SKM-1 (cell line): ENCODE results near the gene HSP90AA1.
"Not testable (repeated sequence)": the region's sequence is repeated elsewhere in the genome, so short reads cannot be mapped to it uniquely, and the experiment has no call there.

Source experiments
- DNase-seq: peaks from one replicate; lab custom pipeline; 2025; ENCODE audit not compliant: unreplicated experiment; lab: John Stamatoyannopoulos, UW

Gene HSP90AA1

DNA sequence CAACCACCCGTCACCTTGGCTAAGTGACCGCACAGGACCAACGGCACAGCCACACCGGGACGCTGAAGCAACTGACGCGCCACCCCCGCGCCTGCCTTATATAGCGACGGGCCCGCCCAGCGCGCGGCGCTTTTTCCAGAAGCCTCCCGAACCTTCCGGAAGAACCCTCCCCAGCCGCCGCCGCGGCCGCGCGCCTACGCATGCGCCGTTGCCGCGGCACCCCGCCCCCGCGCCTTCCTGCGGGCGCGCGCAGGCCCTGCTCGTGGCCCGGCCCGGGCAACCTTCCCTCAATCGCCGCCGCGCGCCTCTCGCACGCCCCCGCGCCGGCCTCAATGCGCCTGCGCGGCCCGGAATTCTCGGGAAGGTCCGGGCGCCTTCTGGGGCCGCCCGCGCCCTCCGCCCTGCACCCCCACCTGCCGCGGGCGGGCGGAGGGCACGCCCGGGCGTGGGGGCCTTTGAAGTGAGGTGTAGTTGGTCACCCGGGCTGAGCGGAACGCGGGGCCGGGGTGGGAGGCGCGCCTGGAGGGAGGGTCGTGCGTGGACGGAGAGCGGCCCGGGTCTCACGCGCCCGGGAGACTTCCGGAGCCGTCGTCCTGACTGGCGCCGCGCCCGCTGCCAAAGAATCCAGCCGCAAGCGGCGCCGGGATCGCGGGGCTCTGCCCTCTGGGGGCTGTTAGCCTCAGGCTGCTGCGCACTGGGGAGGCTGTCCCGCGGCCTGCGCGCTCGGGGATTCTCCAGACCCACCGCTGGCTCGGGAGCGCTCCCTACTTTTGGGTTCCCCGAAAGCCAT, at the start of gene HSP90AA1:
HSP90AA1 (minus strand) TSS at position 73 of the 790 bp plus-strand sequence. CDS start 666 bp downstream, outside the sequence.
- peak; percentile 63 for DNase-seq

DNA sequence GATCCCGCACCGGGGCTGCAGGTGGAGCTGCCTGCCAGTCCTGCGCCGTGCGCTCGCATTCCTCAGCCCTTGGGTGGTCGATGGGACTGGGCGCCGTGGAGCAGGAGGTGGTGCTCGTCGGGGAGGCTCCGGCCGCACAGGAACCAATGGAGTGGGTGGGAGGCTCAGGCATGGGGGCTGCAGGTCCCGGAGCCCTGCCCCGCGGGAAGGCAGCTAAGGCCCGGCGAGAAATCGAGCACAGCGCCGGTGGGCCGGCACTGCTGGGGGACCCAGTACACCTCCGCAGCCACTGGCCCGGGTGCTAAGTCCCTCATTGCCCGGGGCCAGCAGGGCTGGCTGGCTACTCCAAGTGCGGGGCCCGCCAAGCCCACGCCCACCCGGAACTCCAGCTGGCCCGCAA, 48.6 kb upstream of the HSP90AA1 start:
- not testable (repeated sequence) for DNase-seq

DNA sequence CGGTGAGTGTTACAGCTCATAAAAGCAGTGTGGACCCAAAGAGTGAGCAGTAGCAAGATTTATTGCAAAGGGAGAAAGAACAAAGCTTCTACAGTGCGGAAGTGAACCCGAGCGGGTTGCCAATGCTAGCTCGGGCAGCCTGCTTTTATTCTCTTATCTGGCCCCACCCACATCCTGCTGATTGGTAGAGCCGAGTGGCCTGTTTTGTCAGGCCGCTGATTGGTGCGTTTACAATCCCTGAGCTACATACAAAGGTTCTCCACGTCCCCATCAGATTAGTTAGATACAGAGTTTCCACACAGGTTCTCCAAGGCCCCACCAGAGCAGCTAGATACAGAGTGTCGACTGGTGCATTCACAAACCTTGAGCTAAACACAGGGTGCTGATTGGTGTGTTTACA, 47.9 kb upstream of the HSP90AA1 start:
- DNase-seq: not testable (repeated sequence)

DNA sequence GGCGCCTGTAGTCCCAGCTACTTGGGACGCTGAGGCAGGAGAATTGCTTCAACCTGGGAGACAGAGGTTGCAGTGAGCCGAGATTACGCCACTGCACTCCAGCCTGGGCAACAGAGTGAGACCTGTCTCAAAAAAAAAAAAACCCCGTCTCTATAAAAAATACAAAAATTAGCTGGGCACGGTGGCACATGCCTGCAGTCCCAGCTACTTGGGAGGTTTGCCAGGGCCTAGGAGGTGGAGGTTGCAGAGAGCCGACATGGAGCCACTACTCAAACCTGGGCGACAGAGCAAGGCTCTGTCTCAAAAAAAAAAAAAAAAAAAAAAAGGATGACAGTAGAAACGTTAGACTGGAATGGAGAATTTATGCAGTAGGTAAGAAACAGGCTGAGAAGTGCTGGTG, 47.2 kb upstream of the HSP90AA1 start:
- DNase-seq: not testable (repeated sequence)

DNA sequence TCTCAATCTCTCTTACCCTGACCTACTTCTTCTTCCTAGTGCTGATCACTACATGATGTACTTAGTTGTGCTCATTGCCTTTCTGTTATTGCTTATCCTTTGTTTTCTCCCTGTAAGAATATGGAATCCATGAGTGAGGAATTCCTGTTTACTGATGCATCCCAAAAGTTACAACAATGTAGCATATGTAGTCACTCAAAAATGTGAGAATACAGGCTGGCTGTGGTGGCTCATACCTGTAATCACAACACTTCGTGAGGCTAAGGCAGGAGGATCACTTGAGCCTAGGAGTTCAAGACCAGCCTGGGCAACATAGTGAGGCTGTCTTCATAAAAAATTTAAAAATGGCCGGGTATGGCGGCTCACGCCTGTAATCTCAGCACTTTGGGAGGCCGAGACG, 44.9 kb upstream of the HSP90AA1 start:
- no peak for DNase-seq

DNA sequence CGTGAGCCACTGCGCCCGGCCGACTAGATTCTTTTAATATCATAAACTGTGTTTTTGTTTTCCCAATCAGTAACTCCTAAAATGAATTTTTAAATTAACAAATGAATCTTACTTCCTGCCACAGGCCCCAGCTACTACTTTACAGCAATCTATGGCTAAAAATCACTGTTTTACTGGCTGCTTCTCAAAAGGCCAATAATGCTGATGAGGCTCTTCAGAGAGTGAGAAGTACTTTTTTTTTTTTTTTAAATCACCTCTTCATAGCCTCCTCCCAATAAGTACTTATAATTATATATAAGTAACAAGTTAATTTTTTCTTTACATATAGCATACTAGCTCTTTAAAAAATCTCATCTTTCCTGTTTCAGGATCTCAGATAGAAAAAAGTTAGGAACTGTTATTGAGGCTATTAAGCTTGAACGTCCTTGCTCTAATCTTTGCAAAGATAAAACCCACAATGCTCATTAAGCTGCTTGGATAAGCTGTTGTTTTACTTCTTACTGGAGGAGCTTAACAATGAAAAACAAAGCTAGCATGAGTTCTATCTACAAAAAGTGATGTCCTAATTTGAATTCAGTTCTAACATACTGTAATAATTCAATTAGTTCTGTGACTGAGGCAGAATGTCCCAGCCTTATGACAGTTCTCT, 40.1 kb upstream of the HSP90AA1 start:
- no peak for DNase-seq

DNA sequence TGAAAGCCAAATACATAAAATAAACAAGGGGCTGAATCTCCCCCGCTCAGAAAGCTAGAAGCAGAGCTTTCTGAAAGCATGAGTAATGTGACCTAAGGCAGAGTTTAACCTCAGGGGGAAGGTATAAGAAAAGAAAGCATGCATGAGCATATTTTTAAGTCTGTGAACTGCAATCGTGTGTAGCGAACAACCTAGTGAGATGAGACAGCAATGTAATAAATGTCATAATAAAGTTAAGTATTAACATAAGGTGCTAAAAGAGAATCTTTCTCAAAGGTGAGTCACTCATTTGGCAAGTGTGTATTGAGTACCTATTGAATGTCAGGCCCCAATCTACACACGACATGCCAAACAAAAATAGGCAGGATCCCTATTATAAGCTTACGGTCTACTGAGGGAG, 38.7 kb upstream of the HSP90AA1 start:
- DNase-seq: no peak

DNA sequence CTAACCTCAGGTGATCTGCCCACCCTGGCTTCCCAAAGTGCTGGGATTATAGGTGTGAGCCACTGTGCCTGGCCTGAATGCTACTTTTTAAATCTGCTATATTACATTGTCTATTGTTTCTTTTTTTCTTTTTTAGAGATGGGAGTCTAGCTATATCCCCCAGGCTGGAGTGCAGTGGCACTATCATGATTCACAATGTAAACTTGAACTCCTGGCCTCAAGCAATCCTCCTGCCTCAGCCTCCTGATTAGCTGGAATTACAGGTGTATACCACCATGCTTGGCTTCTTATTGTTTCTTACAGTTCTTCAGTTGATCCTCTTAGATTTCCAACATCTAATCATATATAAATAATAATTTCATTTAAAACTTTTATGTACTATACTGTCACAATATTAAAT, 37.6 kb upstream of the HSP90AA1 start:
- no peak for DNase-seq

DNA sequence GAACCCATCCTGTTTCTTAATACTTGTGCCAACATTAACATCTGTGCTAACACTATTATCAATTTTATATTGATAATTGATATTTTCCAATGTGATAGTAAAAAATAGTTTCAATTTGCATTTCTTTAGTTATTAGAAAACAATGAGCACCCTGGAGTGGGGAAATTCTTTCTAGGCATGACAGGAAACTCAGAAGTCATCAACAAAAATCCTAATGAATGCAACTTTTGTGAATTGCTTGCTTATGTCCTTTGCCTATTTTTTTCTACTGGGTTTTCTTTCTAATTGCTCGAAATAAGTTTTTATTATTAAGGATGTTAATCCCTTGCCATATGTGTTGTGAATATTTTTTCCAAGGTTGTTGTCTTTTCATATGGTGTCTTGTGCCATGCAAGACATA, 34.7 kb upstream of the HSP90AA1 start:
- no peak for DNase-seq

DNA sequence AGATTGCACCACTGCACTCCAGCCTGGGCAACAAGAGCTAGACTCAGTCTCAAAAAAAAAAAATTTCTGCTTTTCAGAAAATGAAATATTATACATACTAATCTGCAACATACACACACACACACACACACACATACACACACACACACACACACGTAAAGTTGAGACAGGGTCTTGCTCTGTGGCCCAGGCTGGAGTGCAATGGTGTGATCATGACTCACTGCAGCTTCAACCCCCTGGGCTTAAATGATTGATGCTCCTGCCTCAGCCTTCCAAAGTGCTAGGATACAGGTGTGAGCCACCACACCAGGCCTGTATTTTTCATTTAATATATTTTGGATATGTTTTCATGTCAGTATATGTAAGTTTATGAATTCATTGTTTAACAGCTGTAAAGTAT, 34.0 kb upstream of the HSP90AA1 start:
- no peak for DNase-seq

DNA sequence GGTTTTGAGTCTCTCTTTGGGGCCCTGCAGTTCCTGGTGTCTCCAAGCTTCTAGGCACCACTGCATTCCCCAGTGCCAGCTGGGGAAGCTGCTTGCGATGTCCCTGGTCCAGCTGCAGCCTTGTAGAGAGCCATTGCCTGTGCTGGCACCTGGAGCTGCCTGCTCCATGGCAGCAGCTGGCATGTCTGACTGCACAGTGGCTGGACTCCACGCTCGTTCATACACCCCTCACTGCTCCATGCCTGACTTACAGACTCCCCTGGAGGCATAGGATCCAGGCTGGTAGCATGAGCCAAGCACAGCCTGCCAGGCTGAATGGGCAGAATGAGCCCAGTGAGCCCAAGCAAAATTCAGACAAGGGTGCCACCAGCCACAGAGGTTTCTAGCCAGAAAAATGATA, 31.0 kb upstream of the HSP90AA1 start:
- DNase-seq: no peak

DNA sequence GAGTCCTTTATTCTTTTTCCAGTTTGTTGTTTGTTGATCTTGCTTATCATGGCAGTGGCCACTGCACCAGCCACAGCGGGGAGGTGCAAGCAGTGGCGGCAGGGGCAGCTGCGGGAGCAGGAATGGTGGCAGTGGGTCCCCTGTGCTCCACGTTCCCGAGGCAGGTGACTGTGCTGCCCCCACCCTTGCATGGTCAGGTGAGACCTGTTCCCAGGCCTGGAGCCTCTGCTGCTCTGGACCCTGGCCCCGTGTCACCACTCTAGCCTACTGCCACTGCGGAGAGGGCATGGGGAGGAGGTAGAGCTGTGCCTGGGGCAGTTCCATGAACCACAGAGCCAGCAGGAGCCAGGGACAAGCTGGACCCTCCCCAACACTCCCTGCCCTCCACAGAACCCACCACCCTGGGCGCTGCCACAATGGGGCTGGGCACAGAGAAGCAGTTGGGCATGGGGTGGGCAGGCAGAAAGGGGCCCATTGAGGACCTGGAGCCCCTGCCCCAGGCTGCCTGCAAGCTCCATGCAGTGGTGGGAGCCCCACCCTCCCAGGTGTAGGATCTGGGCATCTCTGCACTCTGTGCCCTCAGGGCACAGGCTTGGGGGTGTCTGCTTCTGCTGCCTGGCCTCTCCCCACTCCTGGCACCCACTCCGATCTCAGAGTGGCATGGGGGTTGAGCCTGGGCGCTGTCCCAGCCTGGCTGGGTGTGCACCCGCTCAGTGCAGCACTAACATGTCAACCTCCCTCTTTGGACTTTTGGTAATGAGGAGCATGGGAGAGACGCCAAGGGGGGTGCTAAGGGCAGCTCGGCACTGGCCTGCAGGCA, 29.7 kb upstream of the HSP90AA1 start:
- no peak for DNase-seq

DNA sequence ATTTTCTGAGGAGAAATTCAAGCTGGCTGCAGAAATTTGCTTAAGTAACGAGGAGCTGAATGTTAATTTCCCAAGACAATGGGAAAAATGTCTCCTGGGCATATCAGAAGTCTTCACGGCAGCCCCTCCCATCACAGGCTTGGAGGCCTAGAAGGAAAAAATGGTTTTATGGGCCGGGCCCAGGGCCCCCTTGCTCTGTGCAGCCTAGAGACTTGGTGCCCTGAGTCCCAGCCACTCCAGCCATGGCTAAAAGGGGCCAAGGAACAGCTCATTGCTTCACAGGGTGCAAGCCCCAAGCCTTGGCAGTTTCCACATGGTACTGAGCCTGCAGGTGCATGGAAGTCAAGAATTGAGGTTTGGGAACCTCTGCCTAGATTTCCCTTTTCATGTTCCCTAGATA, 24.3 kb upstream of the HSP90AA1 start:
- DNase-seq: no peak

DNA sequence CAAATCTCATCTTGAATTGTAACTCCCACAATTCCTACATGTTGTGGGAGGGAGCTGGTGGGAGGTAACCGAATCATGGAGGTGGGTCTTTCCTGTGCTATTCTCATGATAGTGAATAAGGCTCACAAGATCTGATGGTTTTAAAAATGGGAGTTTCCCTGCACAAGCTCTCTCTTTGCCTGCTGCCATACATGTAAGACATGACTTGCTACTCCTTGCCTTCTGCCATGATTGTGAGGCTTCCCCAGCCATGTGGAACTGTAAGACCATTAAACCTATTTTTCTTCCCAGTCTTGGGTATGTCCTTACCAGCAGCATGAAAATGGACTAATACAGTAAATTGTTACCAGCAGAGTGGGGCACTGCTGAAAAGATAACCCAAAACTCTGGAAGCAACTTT, 22.5 kb upstream of the HSP90AA1 start:
- DNase-seq: not testable (repeated sequence)

DNA sequence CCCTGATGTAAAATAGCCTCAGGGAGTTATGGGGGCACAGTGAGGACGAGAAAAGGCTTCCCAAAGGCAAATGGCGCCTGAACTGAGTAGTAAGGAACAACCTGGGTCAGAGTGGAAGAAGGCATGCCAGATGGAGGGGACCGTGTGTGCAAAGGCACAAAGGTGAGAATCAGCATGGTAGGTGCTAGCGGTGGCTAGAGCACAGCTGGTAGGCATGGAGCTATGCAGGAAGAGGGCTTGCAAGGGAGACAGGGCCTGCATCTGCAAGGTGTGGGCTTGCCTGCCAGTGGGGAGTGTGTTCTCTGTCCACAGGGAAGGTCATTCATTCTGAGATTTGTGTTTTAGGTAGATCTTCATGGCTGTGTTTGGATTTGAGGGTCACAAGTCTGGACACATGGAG, 18.5 kb upstream of the HSP90AA1 start:
- DNase-seq: no peak

DNA sequence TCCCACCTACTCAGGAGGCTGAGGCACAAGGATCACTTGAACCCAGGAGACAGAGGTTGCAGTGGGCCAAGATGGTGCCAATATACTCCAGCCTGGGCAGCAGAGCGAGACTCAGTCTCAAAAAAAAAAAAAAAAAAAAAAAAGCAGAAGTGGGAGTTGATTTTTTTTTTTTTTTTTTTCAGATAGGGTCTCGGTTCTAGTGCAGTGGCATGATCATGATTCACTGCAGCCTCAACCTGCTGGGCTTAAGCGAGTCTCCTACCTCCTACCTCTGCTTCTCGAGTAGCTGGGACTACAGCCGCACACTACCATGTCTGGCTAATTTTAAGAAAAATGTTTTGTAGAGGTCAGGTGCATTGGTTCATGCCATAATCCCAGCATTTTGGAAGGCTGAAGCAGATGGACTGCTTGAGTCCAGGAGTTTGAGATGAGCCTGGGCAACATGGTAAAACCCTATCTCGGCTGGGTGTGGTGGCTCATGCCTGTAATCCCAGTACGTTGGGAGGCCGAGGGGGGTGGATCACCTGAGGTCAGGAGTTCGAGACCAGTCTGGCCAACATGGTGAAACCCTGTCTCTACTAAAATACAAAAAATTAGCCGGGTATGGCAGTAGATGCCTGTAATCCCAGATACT, 16.3 kb upstream of the HSP90AA1 start:
- no peak for DNase-seq

DNA sequence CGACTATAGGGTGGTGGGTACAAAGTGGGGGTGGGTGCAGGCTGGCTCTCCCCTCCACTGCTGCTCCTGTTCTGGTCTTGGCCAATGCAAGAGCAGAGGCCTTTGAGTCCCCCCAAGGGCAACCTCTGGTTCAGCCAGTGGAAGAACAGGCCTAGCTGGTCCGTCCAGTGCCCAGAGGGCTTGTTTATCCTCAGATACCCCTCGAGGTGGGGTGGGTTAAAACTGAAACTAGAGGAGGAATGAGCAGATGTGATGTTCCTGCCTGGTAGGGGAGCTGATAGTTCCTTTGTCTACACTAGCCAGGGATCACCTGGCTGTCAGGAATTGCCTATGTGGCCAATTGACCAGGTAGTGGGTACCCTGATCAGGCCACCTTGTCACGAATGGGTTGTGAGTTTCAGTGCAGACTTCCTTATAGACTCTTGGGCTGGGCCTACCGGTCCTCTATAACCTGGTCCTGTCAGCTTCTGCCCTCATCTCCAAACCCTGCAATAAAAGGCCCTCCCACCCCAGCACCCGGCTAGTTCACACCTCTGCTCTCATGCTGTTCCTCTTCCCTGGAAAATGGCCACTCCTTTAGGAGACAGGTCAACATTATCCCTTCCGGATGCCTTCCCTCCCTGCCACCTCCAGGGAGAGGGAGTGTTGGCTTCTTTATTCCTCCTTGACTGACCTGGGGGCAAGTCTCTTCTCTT, 10.7 kb upstream of the HSP90AA1 start:
- DNase-seq: no peak

DNA sequence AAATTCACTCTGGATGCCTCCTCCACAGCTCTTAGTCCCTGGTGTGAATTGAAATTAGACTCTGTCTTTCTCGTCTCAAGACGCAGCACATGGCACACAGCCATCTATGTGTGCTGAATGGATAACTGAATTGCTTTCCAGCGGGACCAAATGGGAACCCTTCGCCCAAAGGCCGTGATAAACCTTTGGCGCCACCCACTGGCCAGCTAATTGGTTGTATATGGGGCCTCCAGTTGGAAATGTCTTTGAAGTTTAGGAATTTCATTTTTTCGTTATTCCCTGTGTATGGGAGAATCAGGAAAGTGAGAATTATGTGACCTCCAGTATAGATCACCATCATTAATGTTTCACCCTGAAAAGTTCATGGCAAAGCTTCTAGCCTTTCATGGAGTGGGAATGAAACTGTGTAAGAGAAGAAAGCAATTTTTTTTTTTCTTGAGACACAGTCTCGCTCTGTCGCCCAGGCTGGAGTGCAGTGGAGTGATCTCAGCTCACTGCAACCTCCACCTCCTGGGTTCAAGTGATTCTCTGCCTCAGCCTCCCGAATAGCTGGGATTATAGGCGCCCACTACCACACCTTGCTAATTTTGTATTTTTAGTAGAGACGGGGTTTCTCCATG, 9.8 kb upstream of the HSP90AA1 start:
- DNase-seq: no peak

DNA sequence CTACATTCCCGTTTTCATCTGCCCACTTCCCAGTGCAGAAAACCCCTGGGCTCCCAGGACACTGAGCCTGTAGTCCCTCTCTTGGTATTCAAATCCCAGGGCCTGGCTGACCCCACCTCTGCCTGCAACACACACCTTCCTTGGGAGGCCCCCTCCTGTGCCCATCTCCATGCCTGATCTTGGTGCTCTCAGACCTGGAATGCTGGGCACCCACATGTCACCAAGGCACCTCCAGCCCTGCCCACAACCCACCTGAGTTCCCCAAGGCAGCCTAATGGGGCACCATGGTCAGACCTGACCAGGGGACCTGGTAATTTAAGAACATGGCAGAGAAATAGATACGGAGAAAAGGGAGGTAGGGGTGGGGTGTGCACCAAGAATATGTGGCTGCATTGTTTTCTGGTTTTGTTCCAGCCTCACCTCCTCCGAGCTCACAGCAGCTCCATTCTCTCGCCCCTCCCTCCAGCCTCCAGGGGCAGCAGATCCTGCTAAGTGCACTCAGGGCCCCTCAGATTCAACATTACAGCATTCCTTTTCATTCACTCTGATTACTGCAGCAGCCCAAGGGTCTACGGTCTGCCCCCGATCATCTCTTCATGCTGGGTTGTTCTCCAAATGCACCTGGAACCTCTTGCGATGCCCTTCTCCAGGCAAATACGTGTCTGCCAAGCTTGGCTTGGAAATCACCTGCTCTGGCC, 9.2 kb upstream of the HSP90AA1 start:
- no peak for DNase-seq
